ENCODE results near the gene PHF23. TPM values are rescaled to one million over a fixed set of nuclear protein-coding genes. Genes with fewer than 3 reads are reported as not detected.
"Not testable (repeated sequence)": the region's sequence is repeated elsewhere in the genome, so short reads cannot be mapped to it uniquely, and the experiment has no call there.

The PHF23 gene
- total RNA-seq, 1 experiment from 2014 or later = 32.5 TPM

DNA sequence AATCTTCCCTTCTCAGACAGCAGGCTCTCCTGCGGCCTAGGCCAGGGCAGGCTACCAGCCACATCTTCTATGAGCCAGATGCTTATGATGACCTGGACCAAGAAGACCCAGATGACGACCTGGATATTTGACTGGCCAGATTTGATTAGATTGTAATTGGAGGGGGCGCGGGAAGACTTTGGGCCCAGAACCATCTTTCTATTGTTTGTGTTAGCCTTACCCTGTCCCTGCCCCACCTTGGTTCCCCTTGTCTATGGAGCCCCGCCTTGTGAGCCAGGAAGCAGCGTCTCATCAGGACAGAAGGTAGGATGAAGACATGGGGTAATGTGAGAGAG lies 20.3 kb upstream of the PHF23 start:
- no peak for DNase-seq (ENCODE audit: extremely low read depth, low read depth)

DNA sequence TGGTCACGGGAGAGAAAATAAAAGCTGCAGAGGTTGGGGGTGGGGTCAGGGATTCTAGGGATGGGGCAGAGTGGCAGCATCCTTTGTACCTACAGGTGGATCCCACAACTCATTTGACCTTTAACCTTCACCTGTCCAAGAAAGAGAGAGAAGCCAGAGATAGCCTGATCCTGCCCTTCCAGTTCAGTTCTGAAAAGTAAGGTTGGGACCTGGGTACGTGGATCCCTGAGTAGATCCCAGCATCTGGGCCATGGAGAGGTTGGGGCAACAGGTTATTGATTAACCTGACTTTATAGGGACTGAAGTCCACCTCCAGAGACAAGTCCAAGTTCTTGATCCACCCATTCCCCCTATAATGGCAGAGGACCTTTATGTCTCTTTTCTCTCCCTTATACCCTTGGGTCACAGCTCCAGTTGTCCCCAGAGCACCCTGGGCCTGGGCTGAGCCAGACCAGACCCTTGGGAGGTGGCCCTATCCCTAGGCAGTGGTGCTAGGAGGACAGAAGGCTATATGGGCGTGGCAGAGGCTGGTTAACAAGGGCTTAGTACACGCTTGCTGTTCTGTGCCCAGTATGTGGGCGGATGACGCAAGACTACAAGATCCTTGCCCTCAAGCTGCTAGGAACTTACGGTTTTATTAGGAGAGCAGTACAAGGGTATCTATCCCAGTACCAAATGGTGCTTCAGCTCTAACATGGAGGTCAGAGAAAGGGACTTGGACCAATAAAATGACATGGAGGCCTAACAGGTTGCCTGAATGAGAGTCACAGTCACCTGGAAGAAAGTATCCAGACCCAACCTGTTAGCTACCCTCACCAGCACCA lies 19.7 kb upstream of the PHF23 start:
- peak; percentile 52 for DNase-seq (ENCODE audit: extremely low read depth, low read depth)

DNA sequence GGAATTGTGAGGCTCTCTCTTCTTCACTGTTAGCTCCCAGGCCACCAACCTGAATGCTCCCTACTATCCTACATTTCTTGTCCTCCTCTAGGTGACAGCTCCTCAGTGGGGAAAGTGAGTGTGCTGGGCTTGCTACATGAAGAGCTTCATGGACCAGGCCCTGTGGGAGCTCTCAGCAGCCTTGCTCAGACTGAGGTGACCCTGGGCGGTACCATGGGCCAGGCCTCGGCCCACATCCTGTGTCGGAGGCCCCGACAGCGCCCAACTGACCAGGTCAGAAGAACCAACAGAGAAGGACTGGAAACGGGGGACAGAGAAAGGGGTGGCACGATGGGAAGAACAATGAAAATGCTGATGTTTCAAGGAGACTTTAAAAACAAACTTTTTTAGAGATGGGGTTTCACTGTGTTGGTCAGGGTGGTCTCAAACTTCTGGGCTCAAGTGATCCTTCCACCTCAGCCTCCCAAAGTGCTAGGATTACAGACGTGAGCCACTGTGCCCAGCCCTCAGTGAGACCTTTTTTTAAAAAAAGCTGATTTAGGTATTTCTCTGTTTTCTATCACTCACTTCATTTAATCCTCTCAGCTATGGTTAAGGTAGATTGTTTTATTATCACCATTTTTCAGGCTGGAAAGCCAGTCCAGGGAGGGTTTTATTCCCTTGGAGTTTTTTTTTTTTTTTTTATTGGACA lies 17.7 kb upstream of the PHF23 start:
- DNase-seq (ENCODE audit: extremely low read depth, low read depth) = no peak

DNA sequence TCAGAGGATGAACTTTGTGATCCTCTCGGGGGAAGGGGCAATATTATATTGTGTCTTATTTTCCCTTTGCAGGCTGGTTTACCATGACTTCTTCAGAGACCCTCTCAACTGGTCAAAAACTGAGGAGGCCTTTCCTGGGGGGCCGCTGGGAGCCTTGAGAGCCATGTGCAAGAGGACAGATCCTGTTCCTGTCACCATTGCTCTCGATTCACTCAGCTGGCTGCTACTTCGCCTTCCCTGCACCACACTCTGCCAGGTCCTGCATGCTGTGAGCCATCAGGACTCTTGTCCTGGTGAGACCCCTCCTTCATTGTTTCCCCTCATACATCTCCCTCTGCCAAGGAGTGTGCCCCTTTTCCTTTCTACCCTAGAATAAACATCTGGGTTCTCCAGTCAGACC lies 15.3 kb upstream of the PHF23 start:
- DNase-seq (ENCODE audit: extremely low read depth, low read depth) = no peak

DNA sequence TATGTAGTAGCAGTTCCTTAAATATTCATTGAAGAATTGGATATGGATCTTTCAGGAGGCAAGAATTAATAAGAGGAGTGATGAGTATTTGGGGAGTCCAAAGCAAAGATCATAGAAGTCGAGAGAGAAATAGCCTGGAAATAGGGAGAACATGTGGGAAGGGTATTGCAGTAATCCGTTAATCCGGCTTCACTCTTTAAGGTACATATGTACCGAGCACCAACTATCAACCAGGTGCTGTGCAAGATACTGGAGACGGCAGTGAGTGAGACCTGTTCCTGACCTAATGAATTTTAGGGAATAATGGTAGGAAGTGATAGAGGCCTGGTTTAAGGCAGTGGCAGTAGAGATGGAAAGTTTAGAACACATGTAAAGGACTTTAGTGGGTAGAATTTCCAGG lies 13.8 kb upstream of the PHF23 start:
- DNase-seq (ENCODE audit: extremely low read depth, low read depth) = no peak

DNA sequence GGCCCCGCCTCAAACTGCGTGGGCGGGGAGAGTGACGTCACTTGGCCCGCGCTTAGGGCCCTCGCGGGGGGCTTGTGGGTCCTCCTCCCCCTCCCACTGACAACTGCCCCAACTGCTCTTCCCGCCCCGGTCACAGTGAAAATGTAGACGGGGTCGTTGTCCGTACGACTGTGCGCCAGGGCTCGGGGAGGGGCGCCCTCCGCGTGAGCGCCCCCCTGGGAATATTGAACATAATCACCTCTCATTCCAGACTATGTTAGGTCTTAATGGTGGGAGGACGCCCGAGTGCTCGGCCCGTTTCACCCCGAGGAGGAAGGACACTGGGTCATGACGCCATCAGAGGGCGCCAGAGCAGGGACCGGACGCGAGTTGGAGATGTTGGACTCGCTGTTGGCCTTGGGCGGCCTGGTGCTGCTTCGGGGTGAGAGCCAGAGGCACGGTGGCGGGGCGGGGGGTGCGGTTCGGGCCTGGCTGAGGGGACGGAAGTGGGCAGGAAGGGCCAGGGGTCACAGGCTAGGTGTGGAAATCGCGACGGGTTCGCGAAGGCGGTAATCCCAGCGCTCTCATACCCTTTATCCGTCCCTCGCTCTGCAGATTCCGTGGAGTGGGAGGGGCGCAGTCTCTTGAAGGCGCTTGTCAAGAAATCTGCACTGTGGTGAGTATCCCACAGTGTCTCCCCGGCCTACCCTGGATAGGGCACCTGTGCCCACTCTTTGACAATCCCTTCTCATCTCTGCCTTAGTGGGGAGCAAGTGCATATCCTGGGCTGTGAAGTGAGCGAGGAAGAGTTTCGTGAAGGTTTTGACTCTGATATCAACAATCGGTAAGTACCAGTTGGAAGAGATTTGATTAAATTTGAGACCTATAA lies 13.2 kb upstream of the PHF23 start, which contains the start of gene ELP5:
Gene ELP5, plus strand, starts transcription at position 40 of the 868 bp plus-strand sequence. Its CDS starts 336 bp downstream, at position 376.
- peak; percentile 95 for DNase-seq (ENCODE audit: extremely low read depth, low read depth)

DNA sequence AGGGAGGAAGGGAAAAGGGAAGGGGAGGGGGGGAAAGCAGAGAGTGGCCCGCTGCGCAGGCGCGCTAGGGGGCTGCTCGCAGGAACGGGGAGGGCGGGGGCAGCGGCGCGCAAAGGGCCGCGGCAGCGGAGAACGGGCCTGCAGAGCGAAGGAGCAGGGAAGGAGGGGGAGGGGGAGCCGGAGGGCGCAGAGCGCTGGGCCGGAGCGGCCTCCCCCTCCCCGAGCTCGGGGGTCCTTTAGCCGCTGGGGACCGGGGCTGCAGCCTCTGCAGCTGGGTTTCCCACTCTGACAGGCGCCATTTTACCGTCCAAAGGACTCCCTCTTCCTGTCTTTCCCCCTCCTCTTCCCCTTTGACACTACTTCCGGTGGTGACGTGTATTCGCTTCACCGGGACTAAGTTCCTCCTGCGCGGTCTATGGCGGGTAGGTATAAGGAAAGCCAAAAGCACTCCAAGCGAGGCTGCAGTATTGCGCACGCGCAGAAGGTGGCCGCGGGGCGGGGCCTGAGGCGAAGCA lies 12.5 kb upstream of the PHF23 start, which contains the start of gene CTDNEP1:
Gene CTDNEP1, minus strand, starts transcription at position 74 of the 515 bp plus-strand sequence. CDS start 438 bp downstream, outside the sequence.
- peak; percentile 100 for DNase-seq (ENCODE audit: extremely low read depth, low read depth)

DNA sequence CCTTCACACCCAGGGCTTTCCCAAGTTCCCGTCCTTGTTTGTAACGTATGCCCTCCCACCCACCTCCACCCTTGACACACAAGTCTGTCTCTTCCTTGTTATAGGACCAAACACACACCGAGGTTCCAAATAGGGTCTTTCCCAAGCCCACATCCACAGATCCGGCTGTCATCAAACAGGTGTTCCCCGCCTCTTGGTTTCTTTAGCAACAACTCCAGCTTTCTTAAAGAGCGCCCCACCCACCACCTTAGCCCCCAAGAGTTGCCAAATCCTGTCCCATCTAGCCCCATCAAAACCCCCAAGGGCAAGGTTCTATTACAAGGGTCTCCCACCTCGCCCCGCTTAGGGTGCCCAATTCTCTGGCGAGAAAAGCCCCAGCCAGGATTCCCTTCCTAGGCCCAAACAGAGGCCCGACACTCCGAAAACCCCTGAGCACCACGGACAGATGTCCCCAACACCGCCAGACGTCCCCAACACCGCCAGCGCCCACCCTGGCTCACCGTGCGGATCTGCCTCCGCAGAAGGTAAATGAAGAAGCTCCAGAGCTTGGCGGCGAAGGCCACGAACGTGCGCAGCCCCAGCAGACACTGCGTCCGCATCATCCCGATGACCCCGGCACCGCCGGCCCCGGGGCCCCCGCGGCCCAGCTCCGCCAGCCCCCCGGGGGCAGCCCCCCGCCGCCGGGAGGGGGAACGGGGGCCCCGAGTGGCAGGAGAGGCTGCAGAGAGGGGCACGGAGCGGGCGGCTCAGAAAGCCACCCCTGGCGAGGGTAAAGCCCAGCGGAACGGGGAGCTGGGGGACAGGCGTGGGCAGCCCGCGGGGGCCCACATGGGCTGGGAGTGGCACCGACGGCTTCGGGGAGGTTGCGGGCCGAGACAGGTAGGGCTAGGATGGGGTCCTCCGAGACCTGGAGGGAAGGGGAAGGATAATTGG lies 11.7 kb upstream of the PHF23 start:
- no peak for DNase-seq (ENCODE audit: extremely low read depth, low read depth)

DNA sequence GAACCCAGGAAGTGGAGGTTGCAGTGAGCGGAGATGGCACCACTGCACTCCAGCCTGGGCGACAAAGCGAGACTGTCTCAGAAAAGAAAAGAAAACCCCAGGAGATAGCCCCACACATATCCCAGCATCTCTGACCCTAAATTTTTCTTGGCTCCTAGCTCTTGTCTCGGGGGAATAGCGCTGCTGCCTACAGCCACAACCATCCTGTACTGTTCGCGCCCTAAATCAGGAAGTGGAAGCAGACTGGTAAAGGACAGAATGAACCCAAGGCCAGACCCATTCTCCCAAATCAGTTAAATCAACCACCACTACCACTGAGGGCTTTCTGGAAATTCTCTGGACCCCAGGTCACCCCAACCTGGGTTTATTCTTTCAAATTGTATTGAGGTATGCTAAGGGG lies 10.6 kb upstream of the PHF23 start:
- DNase-seq (ENCODE audit: extremely low read depth, low read depth) = no peak

DNA sequence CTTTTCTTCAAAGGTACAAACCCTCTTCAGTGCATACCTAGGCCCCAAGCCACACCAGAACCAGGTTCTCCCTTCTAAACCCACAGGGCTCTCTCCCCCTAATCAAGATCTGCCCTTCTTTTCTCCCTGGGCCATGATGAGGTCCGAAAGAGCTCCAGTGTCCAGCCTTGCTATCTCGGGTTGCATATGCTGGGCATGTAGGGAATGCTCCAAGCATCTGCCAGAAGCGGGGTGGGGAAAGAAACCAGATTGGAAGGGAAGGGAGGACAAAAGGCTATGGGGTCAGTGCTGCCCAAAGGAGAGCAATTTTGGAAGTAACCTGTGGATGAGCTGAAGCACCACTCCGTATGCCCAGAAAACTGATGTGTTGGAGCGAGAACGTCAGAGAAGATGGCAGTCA lies 10.0 kb upstream of the PHF23 start:
- no peak for DNase-seq (ENCODE audit: extremely low read depth, low read depth)

DNA sequence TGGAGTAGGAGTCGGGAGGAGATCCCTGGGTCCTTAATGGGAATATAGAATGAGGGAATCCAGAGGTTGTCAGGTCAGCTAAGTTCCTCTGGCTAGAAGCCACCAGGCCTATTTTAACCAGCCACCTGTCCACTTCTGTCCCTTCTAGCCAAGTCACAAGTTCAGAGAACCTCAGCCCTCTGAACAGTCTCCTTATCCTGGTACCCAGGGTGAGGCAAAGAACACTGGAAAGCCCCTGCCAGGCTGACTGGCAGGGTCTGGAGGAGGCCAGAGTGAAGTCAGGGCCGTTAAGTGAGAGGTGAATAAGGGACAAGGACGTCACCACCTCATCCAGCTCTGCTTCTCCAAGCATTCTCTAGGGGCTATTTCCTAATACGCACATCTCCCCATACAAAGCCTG lies 9.5 kb upstream of the PHF23 start:
- no peak for DNase-seq (ENCODE audit: extremely low read depth, low read depth)

DNA sequence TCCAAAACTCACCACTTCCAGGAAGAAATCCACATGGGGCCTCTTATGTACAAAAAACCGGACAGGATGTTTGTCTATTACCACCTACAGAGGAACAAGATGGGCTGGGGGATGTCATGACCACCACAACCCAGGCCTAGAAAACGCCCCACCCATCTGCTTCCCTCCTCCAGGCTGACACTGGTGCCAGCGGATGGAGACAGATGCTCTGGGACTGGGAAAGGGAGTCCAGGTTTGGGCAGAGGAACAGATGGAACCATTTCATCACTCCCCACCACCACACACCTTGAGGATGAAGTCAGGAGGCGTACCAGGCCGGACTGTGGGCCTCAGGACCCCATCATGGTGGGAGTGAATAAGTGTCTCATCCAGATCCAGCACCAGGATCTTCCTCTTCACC lies 7.5 kb upstream of the PHF23 start:
- DNase-seq (ENCODE audit: extremely low read depth, low read depth) = no peak

DNA sequence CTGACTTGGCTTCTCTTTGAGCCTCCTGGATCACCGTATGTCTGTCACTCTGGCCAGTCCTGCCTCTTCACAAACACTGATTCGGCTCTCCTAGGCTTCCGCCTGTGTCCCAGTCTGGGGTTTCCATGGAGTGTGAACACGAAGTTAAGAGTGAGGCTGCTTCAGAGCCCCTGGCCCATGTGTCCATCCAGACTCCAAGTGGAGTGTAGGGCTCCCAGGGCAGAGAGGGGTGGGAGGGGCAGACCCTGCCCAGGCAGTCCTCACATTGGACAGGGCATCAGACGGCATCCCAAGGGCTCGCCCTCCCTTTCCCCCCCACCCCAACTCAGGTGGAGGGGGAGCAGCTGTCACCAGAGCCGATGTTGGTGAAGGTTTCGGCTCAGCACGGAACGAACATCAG lies 4.6 kb upstream of the PHF23 start:
- not testable (repeated sequence) for DNase-seq (ENCODE audit: extremely low read depth, low read depth)

DNA sequence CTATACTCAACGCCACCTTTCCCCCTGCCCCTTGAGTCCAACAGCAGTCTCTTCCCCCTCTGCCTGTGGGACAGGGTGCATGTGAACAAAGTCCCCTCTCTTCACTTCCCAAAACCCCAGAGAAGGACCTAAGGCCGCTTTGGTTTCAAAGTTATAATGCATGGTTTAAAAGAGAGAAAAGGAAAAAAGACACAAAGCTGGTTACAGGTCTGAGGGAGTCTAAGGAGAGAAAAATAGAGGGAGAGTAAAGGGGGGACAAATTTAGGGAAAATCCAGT lies 4.1 kb upstream of the PHF23 start:
- DNase-seq (ENCODE audit: extremely low read depth, low read depth) = no peak

DNA sequence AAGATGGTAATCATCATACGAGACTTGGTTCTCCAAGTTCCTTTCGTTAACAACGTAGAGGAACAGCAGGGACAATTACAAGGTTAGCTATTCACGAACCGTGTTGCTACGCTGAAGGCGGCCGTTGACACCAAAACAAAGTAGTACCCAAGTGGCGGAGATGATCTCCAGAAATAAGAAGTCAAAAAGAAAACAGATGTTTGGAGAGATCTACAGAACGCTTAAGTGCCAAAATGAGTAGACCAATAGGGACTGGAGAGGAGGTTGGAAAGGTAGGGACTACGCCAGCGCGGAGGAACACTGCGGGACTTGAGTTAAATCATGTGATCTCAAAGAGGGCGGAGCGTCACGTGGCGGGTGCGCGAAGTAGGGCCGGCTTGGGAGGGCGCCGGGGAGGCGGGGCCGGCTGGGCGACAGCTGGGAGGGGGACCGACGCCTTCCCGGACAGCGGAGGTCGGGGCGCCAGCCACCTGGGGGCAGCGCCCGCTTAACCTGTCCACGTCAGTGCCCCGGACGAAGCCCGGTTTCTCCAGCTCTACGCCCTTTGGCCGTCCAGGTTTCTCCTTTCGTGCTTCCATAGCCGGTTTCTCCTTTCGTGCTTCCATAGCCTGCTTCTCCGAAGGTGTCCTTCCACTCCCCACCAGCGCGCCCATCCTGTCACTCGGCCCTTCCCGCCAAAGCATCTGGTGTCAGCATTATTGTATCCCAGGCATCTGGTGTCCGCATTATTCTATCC lies 3.6 kb upstream of the PHF23 start:
- DNase-seq (ENCODE audit: extremely low read depth, low read depth) = peak; percentile 90

DNA sequence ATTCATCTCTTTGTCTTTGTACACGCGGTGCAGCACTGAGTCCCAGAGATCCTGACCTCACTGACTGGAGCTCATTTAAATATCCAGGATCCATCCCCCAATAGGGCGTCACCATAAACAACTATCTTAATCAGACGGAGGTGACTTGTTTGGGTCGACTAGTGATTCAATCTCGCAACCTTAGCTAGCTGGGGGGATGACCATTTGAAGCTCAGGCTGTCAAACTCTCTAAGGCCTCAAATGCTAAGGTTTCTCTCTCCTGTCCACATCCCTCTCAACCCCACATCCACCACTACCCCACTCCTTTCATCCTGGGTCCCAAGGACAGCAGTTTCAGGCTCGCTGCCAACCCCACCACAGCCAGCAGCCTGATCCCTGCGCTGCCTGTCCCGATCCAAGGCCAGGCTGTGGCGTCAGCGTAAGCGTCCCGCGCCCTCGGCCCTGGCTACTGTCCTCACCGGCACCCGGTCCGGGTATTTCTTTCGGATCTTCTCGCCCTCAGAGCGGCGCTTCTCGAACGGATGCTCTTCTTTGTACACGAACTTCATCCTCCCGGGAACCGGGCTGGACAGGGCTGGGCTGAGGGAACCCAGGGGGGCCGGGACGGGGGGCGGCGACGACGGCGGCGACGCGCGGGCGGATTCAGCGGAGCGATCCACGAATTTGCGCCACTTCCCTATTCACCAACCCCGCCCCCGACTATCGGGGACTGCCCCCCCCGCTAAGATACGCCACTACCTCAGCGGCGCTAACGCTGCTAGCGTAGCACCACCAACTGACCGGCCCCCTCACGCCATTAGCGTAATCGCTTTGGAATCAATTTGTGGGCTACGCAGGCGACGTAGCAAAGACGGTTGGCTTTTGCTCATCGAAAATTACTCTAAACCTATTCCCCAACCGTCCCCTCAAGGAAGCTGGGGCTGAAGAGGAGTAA lies 2.8 kb upstream of the PHF23 start, which contains the start of gene GABARAP:
Gene GABARAP, minus strand, starts transcription at position 667 of the 934 bp plus-strand sequence. Its CDS starts 119 bp downstream, at position 548.
- DNase-seq (ENCODE audit: extremely low read depth, low read depth) = peak; percentile 87

DNA sequence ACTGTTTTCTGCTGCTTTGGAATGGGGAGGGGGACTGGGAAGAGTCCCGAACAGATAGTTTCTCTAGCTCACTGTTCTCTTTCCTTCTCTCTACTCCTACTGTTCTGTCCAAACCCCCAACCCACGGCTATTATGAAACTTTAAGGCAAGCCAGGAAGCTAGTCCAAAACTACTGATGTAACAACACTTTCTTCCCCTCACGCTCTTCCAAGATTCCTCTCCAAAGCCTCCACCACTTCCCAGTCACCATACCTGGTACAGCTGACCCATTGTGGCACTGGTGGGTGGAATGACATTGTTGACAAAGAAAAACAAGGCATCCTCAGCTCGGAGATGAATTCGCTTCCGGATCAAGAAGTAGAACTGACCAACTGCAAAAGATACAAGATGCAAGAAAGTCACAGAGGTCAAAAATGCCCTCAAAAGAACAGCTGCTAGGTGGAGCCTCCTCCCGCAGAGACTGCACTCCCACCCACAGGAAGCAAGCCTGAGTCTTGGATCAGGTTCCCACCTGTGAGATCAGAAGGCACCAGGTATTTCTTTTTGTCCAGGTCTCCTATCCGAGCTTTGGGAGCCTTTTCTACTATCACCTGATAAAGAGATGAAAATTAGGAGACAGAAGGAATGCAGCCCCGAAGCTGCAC lies 2.0 kb upstream of the PHF23 start:
- DNase-seq (ENCODE audit: extremely low read depth, low read depth) = no peak

DNA sequence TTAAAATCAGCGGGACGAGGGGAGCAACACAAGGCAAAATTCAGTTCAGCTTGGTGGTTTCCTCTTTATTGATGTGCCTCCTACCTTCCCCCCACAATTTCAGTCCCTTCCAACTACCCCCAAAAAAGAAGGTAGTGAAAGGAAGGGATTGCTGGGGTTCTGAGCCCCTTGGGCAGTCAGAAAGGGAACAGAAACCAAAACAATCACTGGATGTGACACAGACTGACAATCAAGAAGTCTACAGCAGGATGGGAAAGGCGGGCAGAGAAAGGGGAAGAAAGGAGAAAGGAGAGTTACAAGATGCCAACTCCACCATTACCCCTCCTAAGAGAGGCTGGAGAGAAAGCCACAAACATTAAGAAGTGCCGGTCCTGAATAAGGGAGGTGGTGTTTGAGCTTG lies 1.1 kb upstream of the PHF23 start:
- no peak for DNase-seq (ENCODE audit: extremely low read depth, low read depth)
